Lower leg skin (tissue), 3 donors: Measurements from ENCODE around the gene HHIPL1.

Experiments used
- CTCF ChIP-seq, 3 donors: fragments of 450-650 bp; IDR thresholded peaks; one replicate each; pipeline ENCODE4 v1.5.1; 2016; ENCODE audit warnings: antibody characterized with exemption in 3 of 3, mild to moderate bottlenecking in 3 of 3, moderate library complexity in 2 of 3
- POLR2A ChIP-seq, 2 donors: fragments of 450-650 bp; IDR thresholded peaks; one replicate each; pipeline ENCODE4 v1.6.1; 2016 to 2017; ENCODE audit warnings: antibody characterized with exemption in 2 of 2, mild to moderate bottlenecking in 1 of 2, moderate library complexity in 1 of 2

- TF ChIP-seq CTCF (IDR thresholded peaks at IDR 0.05) (no peak), POLR2A (IDR thresholded peaks at IDR 0.05) (no peak)
Observed at GRCh38 chr14:99716091-99716849, 71.3 kb downstream of the HHIPL1 start.
